Left ventricle myocardium inferior (tissue), 1 donor: Measurements from ENCODE around the gene AHCY. TPM values are rescaled to one million over a fixed set of nuclear protein-coding genes. Genes with fewer than 3 reads are reported as not detected.

Experiments
- DNase-seq: peaks from one replicate; pipeline ENCODE4 v3.0.0-alpha.2; 2020
- H3K27ac ChIP-seq: fragments of 200-600 bp; replicated peaks from 2 replicates; pipeline ENCODE4 v1.8.0; 2021
- H3K27me3 ChIP-seq: fragments of 200-600 bp; 2 replicates; pipeline ENCODE4 v1.8.0; 2021; ENCODE audit warnings: low read depth
- H3K36me3 ChIP-seq: fragments of 200-600 bp; 2 replicates; pipeline ENCODE4 v1.8.0; 2021
- H3K4me1 ChIP-seq: fragments of 200-600 bp; 2 replicates; pipeline ENCODE4 v1.8.0; 2021
- H3K4me3 ChIP-seq: fragments of 200-600 bp; 2 replicates; pipeline ENCODE4 v1.8.0; 2021; ENCODE audit warnings: mild to moderate bottlenecking, moderate library complexity
- H3K9me3 ChIP-seq: fragments of 200-600 bp; replicated peaks from 2 replicates; pipeline ENCODE4 v1.8.0; 2021
- intact Hi-C: fragments of 100-400 bp; cut with micrococcal nuclease; formaldehyde crosslinking; loops from one replicate; pipeline ENCODE4 v1.11.0; 2022
- total RNA-seq: library from RNA; stranded (reverse); fragmentation: NEBNext Ultra II Directional; extraction: Animal tissue kit (Norgen Biotek cat#: 25700); gene quantifications from one replicate; pipeline ENCODE4 v1.2.1, GENCODE V29; 2021
- TF ChIP-seq, protein P1 (sequence below): fragments of 200-600 bp; IDR thresholded peaks from 2 replicates; pipeline ENCODE4 v1.8.0; 2021; ENCODE audit warnings: antibody characterized with exemption, mild to moderate bottlenecking, borderline replicate concordance
- donor health status: DM: no; HTN: yes; CAD: no; lungs with severe emphysema.

Gene AHCY
- total RNA-seq, 1 donor from 2014 or later = 66.2 TPM

DNA sequence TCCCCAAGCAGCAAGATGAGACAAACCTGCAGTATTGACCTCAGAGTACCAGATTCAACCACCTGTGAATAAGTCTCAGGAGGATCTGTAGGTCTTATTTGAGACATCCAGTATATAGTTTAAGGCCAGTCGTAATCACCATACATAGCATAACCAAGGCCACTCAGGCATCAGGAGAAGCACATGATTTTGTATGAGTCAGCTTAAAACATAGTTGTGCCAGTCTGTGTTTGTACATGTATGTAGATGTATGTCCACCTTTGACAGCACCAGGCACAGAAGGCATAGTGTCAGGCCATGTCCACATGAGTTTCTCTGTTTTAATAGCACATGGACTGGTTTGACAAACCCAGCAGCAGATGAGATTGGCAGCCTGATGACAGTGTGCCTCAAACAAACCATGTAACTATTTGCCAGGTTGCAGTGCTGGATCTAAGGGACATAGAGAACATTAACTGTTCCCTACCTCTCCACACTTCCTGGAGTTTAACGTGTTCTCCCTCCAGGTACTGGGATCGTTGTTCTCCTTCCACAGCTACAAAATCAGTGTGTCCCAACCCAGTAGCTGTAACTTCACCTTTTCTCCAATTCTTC lies 70.6 kb downstream of the AHCY start:
- intact Hi-C loops = no loop called here
- no peaks in the 10 kb centered on the region for H3K4me1 ChIP-seq
- peaks cover 5% of the 10 kb centered on the region for H3K27me3 ChIP-seq
- TF ChIP-seq, protein P1, sequence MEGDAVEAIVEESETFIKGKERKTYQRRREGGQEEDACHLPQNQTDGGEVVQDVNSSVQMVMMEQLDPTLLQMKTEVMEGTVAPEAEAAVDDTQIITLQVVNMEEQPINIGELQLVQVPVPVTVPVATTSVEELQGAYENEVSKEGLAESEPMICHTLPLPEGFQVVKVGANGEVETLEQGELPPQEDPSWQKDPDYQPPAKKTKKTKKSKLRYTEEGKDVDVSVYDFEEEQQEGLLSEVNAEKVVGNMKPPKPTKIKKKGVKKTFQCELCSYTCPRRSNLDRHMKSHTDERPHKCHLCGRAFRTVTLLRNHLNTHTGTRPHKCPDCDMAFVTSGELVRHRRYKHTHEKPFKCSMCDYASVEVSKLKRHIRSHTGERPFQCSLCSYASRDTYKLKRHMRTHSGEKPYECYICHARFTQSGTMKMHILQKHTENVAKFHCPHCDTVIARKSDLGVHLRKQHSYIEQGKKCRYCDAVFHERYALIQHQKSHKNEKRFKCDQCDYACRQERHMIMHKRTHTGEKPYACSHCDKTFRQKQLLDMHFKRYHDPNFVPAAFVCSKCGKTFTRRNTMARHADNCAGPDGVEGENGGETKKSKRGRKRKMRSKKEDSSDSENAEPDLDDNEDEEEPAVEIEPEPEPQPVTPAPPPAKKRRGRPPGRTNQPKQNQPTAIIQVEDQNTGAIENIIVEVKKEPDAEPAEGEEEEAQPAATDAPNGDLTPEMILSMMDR = no peak
- no peaks in the 10 kb centered on the region for H3K36me3 ChIP-seq
- H3K4me3 ChIP-seq = no peak overlapping the region
- H3K27ac ChIP-seq = no peak overlapping the region
- peaks cover 22% of the 10 kb centered on the region for H3K9me3 ChIP-seq
- no peak for DNase-seq

DNA sequence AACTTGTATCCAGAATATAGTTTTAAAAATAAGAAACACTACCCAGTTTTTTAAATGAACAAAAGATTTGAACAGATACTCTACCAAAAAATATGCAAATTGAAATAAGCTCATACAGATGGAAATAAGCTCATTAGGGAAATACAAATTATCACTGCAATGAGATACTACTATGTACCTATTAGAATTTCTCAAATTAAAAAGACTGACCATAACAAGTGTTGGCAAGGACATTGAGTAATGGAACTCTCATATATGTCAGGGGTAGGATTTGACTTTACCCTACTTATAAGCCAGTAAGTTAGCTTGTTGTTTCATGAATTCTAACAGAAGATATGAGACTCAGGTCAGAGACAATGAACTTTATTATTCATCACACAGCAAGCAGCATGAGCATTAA lies 71.5 kb downstream of the AHCY start:
- no peaks in the 10 kb centered on the region for H3K4me1 ChIP-seq
- DNase-seq = no peak
- intact Hi-C loops = no loop called here
- peaks cover 12% of the 10 kb centered on the region for H3K9me3 ChIP-seq
- no peaks in the 10 kb centered on the region for H3K36me3 ChIP-seq
- no peak overlapping the region for H3K4me3 ChIP-seq
- no peak overlapping the region for H3K27ac ChIP-seq
- TF ChIP-seq, protein P1 = no peak
- peaks cover 5% of the 10 kb centered on the region for H3K27me3 ChIP-seq

Other genes starting within 250 kb of the AHCY start
- gene EIF2S2, start 191.1 kb downstream of the AHCY start, total RNA-seq = 41.0 TPM
- gene ASIP, start 61.9 kb downstream of the AHCY start, total RNA-seq = 32.6 TPM
- gene ITCH, start 59.9 kb upstream of the AHCY start, total RNA-seq = 40.1 TPM
- 166 TPM for gene DYNLRB1, start 213.1 kb upstream of the AHCY start, total RNA-seq